ELF-1 (cell line): ENCODE data around the gene NAV3.

Experiments
- DNase-seq: peaks from one replicate; pipeline ENCODE4 v3.0.0-alpha.2; 2016; ENCODE audit warnings: low read depth, low spot score

Gene NAV3

GRCh38 chr12:77847060-77847541, 16.4 kb downstream of the NAV3 start:
- DNase-seq: no peak

GRCh38 chr12:77847680-77848431, 17.2 kb downstream of the NAV3 start:
- DNase-seq: no peak

- DNase-seq: no peak
Observed at GRCh38 chr12:77850129-77850528, 19.4 kb downstream of the NAV3 start.

- DNase-seq: no peak
Observed at GRCh38 chr12:77850698-77851097, 20.0 kb downstream of the NAV3 start.

- DNase-seq: no peak
Observed at GRCh38 chr12:77855548-77855947, 24.9 kb downstream of the NAV3 start.

- no peak for DNase-seq
Observed at GRCh38 chr12:77861317-77861716, 30.6 kb downstream of the NAV3 start.

GRCh38 chr12:77865178-77865577, 34.5 kb downstream of the NAV3 start:
- DNase-seq: no peak

- no peak for DNase-seq
Observed at GRCh38 chr12:77878901-77879300, 48.2 kb downstream of the NAV3 start.

- no peak for DNase-seq
Observed at GRCh38 chr12:77882709-77883108, 52.0 kb downstream of the NAV3 start.

GRCh38 chr12:77888611-77889010, 57.9 kb downstream of the NAV3 start:
- no peak for DNase-seq

- DNase-seq: no peak
Observed at GRCh38 chr12:77891518-77892147, 60.9 kb downstream of the NAV3 start.

- no peak for DNase-seq
Observed at GRCh38 chr12:77893918-77894317, 63.2 kb downstream of the NAV3 start.

GRCh38 chr12:77894556-77894955, 63.9 kb downstream of the NAV3 start:
- no peak for DNase-seq

- no peak for DNase-seq
Observed at GRCh38 chr12:77895699-77896098, 65.0 kb downstream of the NAV3 start.

- no peak for DNase-seq
Observed at GRCh38 chr12:77907936-77908335, 77.2 kb downstream of the NAV3 start.

- DNase-seq: no peak
Observed at GRCh38 chr12:77914081-77914488, 83.4 kb downstream of the NAV3 start.

- DNase-seq: no peak
Observed at GRCh38 chr12:77915071-77915600, 84.4 kb downstream of the NAV3 start.

- no peak for DNase-seq
Observed at GRCh38 chr12:77916276-77916675, 85.6 kb downstream of the NAV3 start.

GRCh38 chr12:77918046-77918445, 87.4 kb downstream of the NAV3 start:
- no peak for DNase-seq

GRCh38 chr12:77919450-77919849, 88.8 kb downstream of the NAV3 start:
- no peak for DNase-seq

GRCh38 chr12:77923882-77924281, 93.2 kb downstream of the NAV3 start:
- no peak for DNase-seq

GRCh38 chr12:77924703-77925102, 94.0 kb downstream of the NAV3 start:
- DNase-seq: no peak

- DNase-seq: peak; percentile 75
Observed at GRCh38 chr12:77925536-77926108, 94.9 kb downstream of the NAV3 start.
